HepG2 (cell line): ENCODE data around the gene NUP62. TPM values are rescaled to one million over a fixed set of nuclear protein-coding genes. Genes with fewer than 3 reads are reported as not detected.

Experiments used
- AGO2 ChIP-seq: fragments of 200-400 bp; formaldehyde crosslinking; optimal IDR thresholded peaks from 2 replicates; pipeline ENCODE3; 2017; ENCODE audit warnings: mild to moderate bottlenecking, low read depth, low read length, moderate library complexity
- ARNT ChIP-seq: fragments of 450-650 bp; IDR thresholded peaks from 2 replicates; pipeline ENCODE4 v1.6.1; 2017
- ATF7-NPFF ChIP-seq: sonication (generic); formaldehyde crosslinking; IDR thresholded peaks from 2 replicates; pipeline ENCODE4 v1.8.1; 2023; ENCODE audit warnings: mild to moderate bottlenecking, low read depth, missing genetic modification reagents, moderate library complexity
- CENPBD1 ChIP-seq: sonication (generic); formaldehyde crosslinking; IDR thresholded peaks from 2 replicates; pipeline ENCODE4 v1.8.0; 2022; ENCODE audit warnings: missing genetic modification reagents, low read depth, mild to moderate bottlenecking, borderline replicate concordance
- HDAC2 ChIP-seq: sonication (generic); formaldehyde crosslinking; IDR thresholded peaks from 2 replicates; pipeline ENCODE4 v1.4.0; 2020; ENCODE audit warnings: missing genetic modification reagents
- HHEX ChIP-seq: IDR thresholded peaks from 2 replicates; pipeline ENCODE4 v1.6.1; 2016; ENCODE audit warnings: control low read depth
- ISX ChIP-seq: sonication (generic); formaldehyde crosslinking; conservative IDR thresholded peaks from 2 replicates; pipeline ENCODE4 v1.5.0; 2020; ENCODE audit warnings: missing genetic modification reagents
- KLF11 ChIP-seq: IDR thresholded peaks from 2 replicates; pipeline ENCODE4 v1.6.1; 2016; ENCODE audit warnings: missing compliant biosample characterization
- MAFF ChIP-seq: IDR thresholded peaks from 2 replicates; pipeline ENCODE4 v1.6.1; 2011; ENCODE audit warnings: low read depth, low read length, improper control_type of control experiment
- MAFK ChIP-seq, 2 experiments: IDR thresholded peaks in 1 of 2; conservative IDR thresholded peaks in 1 of 2; 2 replicates each; pipeline ENCODE4 v1.6.1; 2011; ENCODE audit warnings: improper control_type of control experiment in 2 of 2, low read length in 2 of 2
- MAX ChIP-seq: IDR thresholded peaks from 2 replicates; pipeline ENCODE4 v1.6.1; 2012; ENCODE audit warnings: inconsistent platforms
- MEF2D ChIP-seq: sonication (generic); formaldehyde crosslinking; IDR thresholded peaks from 2 replicates; pipeline ENCODE4 v1.5.1; 2020; ENCODE audit warnings: mild to moderate bottlenecking, missing genetic modification reagents
- POGZ ChIP-seq: sonication (generic); formaldehyde crosslinking; IDR thresholded peaks from 2 replicates; pipeline ENCODE4 v1.4.0; 2020; ENCODE audit warnings: mild to moderate bottlenecking, missing genetic modification reagents
- RFX1 ChIP-seq: fragments of 450-650 bp; IDR thresholded peaks from 2 replicates; pipeline ENCODE4 v1.6.1; 2017
- RXRB ChIP-seq: IDR thresholded peaks from 2 replicates; pipeline ENCODE4 v1.6.1; 2016; ENCODE audit warnings: borderline replicate concordance, missing genetic modification reagents, missing compliant biosample characterization
- SMAD1 ChIP-seq: sonication (generic); formaldehyde crosslinking; IDR thresholded peaks from 2 replicates; pipeline ENCODE4 v1.4.0; 2020; ENCODE audit warnings: missing genetic modification reagents, low read depth, mild to moderate bottlenecking, borderline replicate concordance
- SMAD3 ChIP-seq: sonication (generic); formaldehyde crosslinking; IDR thresholded peaks from 2 replicates; pipeline ENCODE4 v1.4.0; 2020; ENCODE audit warnings: missing genetic modification reagents
- TCF7 ChIP-seq: sonication (generic); IDR thresholded peaks from 2 replicates; pipeline ENCODE4 v1.6.1; 2016; ENCODE audit warnings: antibody characterized with exemption, low read depth
- TRIM22 ChIP-seq: fragments of 450-650 bp; IDR thresholded peaks from 2 replicates; pipeline ENCODE4 v1.6.1; 2017
- ZBTB38 ChIP-seq: sonication (generic); formaldehyde crosslinking; IDR thresholded peaks from 2 replicates; pipeline ENCODE4 v1.5.1; 2020; ENCODE audit warnings: mild to moderate bottlenecking, missing genetic modification reagents
- ZFP36L2 ChIP-seq: sonication (generic); formaldehyde crosslinking; IDR thresholded peaks from 2 replicates; pipeline ENCODE4 v1.4.0; 2020; ENCODE audit warnings: missing genetic modification reagents
- ZFP82 ChIP-seq: sonication (generic); formaldehyde crosslinking; IDR thresholded peaks from 2 replicates; pipeline ENCODE4 v1.5.1; 2020; ENCODE audit warnings: mild to moderate bottlenecking, missing genetic modification reagents, borderline replicate concordance
- ZMYM4 ChIP-seq: sonication (generic); formaldehyde crosslinking; IDR thresholded peaks from 2 replicates; pipeline ENCODE4 v1.8.1; 2023; ENCODE audit warnings: mild to moderate bottlenecking, missing genetic modification reagents
- ZNF414 ChIP-seq: sonication (generic); formaldehyde crosslinking; IDR thresholded peaks from 2 replicates; pipeline ENCODE4 v1.5.0; 2020; ENCODE audit warnings: missing genetic modification reagents
- ZNF543 ChIP-seq: sonication (generic); formaldehyde crosslinking; IDR thresholded peaks from 2 replicates; pipeline ENCODE4 v1.4.0; 2020; ENCODE audit warnings: mild to moderate bottlenecking, missing genetic modification reagents
- ZNF598 ChIP-seq: sonication (generic); formaldehyde crosslinking; IDR thresholded peaks from 2 replicates; pipeline ENCODE4 v1.5.1; 2020; ENCODE audit warnings: mild to moderate bottlenecking, missing genetic modification reagents, borderline replicate concordance
- ZNF607 ChIP-seq: sonication (generic); formaldehyde crosslinking; IDR thresholded peaks from 2 replicates; pipeline ENCODE4 v1.5.1; 2020; ENCODE audit warnings: missing genetic modification reagents, mild to moderate bottlenecking, borderline replicate concordance
- ZNF652 ChIP-seq: IDR thresholded peaks from 2 replicates; pipeline ENCODE4 v1.6.1; 2016; ENCODE audit warnings: low read depth, borderline replicate concordance
- ZNF720 ChIP-seq: sonication (generic); formaldehyde crosslinking; IDR thresholded peaks from 2 replicates; pipeline ENCODE4 v1.4.0; 2020; ENCODE audit warnings: missing genetic modification reagents
- ZNF766 ChIP-seq: sonication (generic); formaldehyde crosslinking; IDR thresholded peaks from 2 replicates; pipeline ENCODE4 v1.5.0; 2020; ENCODE audit warnings: missing genetic modification reagents, borderline replicate concordance
- polyA plus RNA-seq, 8 experiments: library from polyadenylated mRNA; depleted of rRNA in 3 of 8; stranded (reverse) in 7 of 8; unstranded in 1 of 8; fragments of >200 nt; fragmentation: Illumina TruSeq in 4 of 8; extraction: Trizol in 4 of 8; gene quantifications; 2 replicates each; pipeline versions ENCODE4 v1.2.1 to v1.2.3, GENCODE V29; 2011 to 2016; ENCODE audit warnings: low read depth in 4 of 8, missing spikeins in 1 of 8, mixed read lengths in 1 of 8; ENCODE audit not compliant: insufficient read depth in 1 of 8
- total RNA-seq, 5 experiments: library from RNA; depleted of rRNA; stranded (reverse); fragments of >200 nt; fragmentation: Illumina TruSeq; extraction: Trizol; gene quantifications; 2 replicates each; pipeline ENCODE4 v1.2.3, GENCODE V29; 2016; ENCODE audit warnings: low read depth in 1 of 5

NUP62 gene
- total and polyA plus RNA-seq, 2 of the 13 experiments (the other 11 are each of a cell fraction or from before 2014, with no cell fraction given): 16.5 to 41.5 TPM

- TF ChIP-seq ZNF414 (CRISPR knock-in tag): no peak
- TF ChIP-seq MEF2D (CRISPR knock-in tag): no peak
- TF ChIP-seq RFX1: no peak
- TF ChIP-seq CENPBD1 (CRISPR knock-in tag): no peak
- TF ChIP-seq RXRB: no peak
- TF ChIP-seq ZFP82 (CRISPR knock-in tag): no peak
- no peak for TF ChIP-seq TCF7
- no peak for TF ChIP-seq ZNF607
- no peak for TF ChIP-seq TRIM22
- TF ChIP-seq SMAD1 (CRISPR knock-in tag): 0 out of 2 replicates have a peak, but pooled peaks have one; percentile 40
- TF ChIP-seq SMAD3 (CRISPR knock-in tag): no peak
- peak; percentile 51 for TF ChIP-seq AGO2
- peak; percentile 70 for TF ChIP-seq POGZ
- peak; percentile 99 for TF ChIP-seq ZBTB38 (CRISPR knock-in tag)
- no peak for TF ChIP-seq ZNF652
- no peak for TF ChIP-seq ZNF766 (CRISPR knock-in tag)
- no peak for TF ChIP-seq ATF7-NPFF
- no peak for TF ChIP-seq ZNF543 (CRISPR knock-in tag)
- no peak for TF ChIP-seq MAFK (conservative IDR thresholded peaks at IDR 0.05 in 1 of 2, IDR thresholded peaks at IDR 0.05 in 1 of 2; ENCODE audit: low read length in 2 of 2)
- no peak for TF ChIP-seq ZNF720 (CRISPR knock-in tag)
- TF ChIP-seq ZMYM4 (CRISPR knock-in tag): peak; percentile 70
- no peak for TF ChIP-seq ISX (CRISPR knock-in tag)
- no peak for TF ChIP-seq HHEX (CRISPR knock-in tag)
- TF ChIP-seq ARNT: no peak
- TF ChIP-seq ZFP36L2 (CRISPR knock-in tag): no peak
- TF ChIP-seq MAFF: no peak
- TF ChIP-seq KLF11 (CRISPR knock-in tag): no peak
- TF ChIP-seq ZNF598 (CRISPR knock-in tag): no peak
- TF ChIP-seq MAX: 0 out of 2 replicates have a peak, but pooled peaks have one; percentile 5
- no peak for TF ChIP-seq HDAC2 (CRISPR knock-in tag)
Measured at GRCh38 chr19:49912965-49913685, 16.2 kb downstream of the NUP62 start (continued).
